AG10803 (cell line): ENCODE results near the gene DLL1.

Source experiments
- DNase-seq: peaks from one replicate; pipeline ENCODE4 v3.0.0; 2010; ENCODE audit warnings: low read depth
- H3K4me3 ChIP-seq: 2 replicates; pipeline ENCODE4 v1.5.1; 2011; ENCODE audit warnings: mild to moderate bottlenecking, low read length, control low read depth
- TF ChIP-seq, protein P1 (sequence below): conservative IDR thresholded peaks from 2 replicates; pipeline ENCODE4 v1.5.1; 2011; ENCODE audit warnings: mild to moderate bottlenecking, low read length, control low read depth, inconsistent platforms

DLL1 gene

DNA sequence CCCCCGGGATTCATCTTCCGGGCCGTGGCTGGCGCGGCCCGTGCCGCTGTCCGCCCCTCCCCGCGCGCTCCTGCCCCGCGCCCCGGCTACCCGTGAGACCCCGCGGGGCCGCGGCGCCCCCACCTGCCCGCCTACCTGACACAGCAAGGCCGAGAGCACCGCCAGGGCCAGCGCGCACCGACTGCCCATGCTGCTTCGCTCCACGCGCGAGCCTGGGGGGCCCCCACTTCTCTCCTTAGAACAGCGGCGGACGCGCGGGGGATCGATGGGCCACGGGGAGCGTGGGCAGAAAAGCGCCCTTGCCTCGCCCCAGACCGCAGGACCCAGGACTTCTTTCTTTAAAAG lies 955 bp downstream of the DLL1 start:
- DNase-seq, result no peak
- peak overlapping the region; percentile 70 for H3K4me3 ChIP-seq

DNA sequence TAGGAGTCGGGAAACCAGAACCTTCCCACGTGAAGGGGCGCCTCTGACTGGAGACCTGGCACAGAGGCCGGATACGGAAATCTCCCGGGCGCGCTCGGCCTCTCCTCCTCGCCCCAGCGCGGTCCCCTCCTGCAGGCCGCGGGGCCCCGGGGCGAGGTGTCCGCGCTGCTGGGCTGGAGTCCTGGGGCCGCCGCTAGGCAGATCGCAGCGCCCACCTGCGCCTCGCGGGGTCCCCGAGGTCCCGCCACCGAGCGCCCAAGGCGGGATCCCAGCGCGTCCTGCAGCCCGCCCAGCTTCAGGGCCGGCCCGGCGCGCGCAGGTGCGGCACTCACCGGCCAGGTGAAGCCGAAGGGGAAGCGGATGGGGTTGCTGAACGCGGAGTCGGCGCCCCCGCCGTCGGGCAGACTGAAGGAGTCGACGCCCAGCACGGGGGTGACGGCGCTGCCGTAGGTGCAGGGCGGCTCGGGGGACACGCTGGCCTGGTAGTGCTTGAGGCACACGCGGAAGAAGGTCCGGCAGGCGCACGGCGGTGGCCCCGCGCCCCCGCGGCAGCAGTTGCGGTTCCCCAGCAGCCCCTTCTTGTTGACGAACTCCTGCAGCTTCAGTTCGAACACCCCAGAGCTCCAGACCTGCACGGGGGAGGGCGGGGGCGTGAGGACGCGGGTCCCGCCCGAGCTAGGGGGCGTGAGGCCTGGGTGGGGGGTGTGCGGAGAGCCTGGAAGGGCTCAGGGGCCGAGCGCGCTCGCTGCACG lies 1.5 kb downstream of the DLL1 start:
- DNase-seq, result no peak
- peak overlapping the region; percentile 70 for H3K4me3 ChIP-seq
- TF ChIP-seq, protein P1, sequence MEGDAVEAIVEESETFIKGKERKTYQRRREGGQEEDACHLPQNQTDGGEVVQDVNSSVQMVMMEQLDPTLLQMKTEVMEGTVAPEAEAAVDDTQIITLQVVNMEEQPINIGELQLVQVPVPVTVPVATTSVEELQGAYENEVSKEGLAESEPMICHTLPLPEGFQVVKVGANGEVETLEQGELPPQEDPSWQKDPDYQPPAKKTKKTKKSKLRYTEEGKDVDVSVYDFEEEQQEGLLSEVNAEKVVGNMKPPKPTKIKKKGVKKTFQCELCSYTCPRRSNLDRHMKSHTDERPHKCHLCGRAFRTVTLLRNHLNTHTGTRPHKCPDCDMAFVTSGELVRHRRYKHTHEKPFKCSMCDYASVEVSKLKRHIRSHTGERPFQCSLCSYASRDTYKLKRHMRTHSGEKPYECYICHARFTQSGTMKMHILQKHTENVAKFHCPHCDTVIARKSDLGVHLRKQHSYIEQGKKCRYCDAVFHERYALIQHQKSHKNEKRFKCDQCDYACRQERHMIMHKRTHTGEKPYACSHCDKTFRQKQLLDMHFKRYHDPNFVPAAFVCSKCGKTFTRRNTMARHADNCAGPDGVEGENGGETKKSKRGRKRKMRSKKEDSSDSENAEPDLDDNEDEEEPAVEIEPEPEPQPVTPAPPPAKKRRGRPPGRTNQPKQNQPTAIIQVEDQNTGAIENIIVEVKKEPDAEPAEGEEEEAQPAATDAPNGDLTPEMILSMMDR, result no peak

More for the DNA sequence above, 955 bp downstream of the DLL1 start:
- TF ChIP-seq, protein P1, result no peak

DNA sequence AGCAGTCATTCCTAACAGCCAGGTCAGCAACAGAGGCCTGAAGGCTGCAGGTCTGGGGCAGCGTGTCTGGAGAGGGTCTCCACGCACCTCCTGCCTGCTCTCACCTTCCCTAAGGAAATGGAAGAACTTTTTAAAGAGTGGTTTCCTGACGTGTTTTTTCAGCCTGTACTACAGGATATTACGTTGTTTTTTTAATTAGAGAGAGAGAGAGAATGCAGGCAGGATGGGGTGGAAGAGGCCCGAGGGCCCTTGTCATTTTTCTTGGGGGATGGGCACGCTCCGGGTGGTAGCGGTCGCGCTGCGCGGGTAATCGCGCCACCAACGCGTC lies 2.1 kb downstream of the DLL1 start:
- TF ChIP-seq, protein P1, result no peak
- no peak overlapping the region for H3K4me3 ChIP-seq

DNA sequence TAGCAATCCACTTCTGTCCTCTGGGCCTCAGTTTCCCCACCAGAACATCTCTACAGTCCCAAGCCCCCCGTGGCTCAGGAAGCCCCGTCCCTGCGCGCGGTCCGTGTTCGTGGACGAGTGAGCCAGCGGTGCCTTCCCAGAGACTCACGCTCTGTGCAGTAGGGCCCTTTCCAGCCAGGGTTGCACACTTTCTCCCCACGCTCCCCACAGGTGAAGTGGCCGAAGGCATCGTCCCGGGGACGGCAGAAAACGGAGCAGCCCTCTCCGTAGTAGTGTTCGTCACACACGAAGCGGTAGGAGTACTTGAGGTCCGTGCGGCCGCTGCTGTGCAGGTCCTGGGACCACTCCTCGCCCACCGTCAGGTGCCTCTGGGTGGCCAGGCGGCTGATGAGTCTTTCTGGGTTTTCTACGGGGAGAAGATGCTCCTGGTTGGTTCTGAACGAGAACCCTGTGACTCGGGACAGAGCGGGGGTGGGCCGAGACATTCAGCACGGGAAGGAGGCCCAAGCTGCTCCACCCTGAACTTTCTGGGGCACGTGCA lies 2.7 kb downstream of the DLL1 start:
- TF ChIP-seq, protein P1, result no peak
- DNase-seq, result no peak
- H3K4me3 ChIP-seq, result no peak overlapping the region

More for the DNA sequence above, 2.1 kb downstream of the DLL1 start:
- no peak for DNase-seq

DNA sequence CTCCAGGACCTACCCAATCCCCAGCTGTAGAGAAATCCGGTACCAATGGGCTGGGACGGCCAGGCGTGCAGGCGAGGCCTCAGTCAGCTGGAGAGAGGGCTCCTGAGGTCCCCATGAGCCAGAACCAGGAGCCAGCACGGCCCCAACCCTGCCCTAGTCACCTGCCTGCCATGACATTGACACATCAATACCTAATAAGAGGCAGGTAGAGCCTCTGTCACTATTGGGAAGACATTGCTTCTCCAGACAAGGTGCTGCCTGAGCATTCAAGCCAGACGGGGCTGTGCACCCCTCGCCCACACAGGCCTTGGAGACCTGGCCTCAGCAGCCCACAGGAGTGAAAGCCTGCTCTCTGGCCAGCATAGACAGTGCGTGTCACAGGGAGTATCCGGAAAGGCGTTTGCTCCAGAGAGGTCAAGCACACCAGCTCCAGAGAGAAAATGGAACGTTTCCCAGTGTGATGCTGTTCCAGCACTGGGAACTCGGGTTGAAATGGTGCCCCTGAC lies 3.5 kb downstream of the DLL1 start:
- TF ChIP-seq, protein P1, result no peak
- DNase-seq, result no peak
- H3K4me3 ChIP-seq, result no peak overlapping the region

DNA sequence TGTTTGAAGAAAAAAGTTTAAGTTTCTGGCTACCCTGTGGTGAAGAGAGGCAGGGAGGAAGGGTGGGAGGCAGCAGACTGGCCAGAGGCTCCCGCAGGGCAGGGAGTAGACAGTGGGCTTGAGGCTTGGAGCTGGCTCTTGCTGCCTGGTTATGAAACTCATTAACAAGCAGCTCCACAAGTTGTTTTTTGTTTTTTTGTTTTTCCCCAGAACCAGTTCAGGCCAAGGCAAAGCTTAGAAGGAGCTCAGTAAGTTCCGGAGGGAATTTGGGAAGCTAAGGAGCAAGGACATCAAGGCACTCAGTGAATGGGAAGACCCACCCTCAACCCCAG lies 4.0 kb downstream of the DLL1 start:
- H3K4me3 ChIP-seq, result no peak overlapping the region
- DNase-seq, result no peak
- TF ChIP-seq, protein P1, result no peak

DNA sequence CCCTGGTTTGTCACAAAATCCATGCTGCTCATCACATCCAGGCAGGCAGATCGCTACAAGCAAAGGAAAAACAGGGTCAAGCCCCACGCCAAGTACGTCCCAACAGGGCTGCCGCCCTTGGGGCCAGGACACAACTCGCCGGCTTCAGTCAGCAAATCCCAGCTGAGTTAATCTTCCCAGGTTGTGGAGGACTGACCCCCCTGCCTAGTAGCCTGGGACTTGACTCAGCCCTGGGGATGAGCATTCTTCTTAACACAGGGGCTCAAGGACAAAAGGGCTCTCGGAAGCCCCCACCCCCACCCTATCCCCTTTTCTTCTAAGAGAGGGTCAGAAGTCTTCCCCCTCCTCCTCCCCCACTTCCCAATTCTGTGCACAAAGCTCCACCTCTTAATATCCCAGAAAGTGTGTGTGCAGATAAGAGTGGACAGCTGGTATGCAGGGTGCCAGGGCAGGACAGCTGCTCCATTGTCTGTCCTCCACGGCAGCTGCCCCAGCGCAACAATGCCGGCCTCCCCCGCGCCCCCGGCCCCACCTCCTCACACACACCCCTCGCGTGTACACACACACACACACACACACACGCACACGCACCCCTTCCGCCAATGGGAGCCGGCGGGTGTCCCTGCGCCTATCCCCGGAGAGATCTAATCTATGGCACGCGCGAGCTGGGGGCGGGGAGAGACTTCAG lies 4.5 kb downstream of the DLL1 start:
- TF ChIP-seq, protein P1, result no peak
- no peak for DNase-seq
- no peak overlapping the region for H3K4me3 ChIP-seq
